Activated naive CD8-positive, alpha-beta T cell (primary cell): ENCODE measurements around the gene DUSP3.

ENCODE experiments used
- H3K27ac Mint-ChIP-seq: one replicate; pipeline ENCODE4 v1.8.0; 2021; ENCODE audit warnings: mixed read lengths
- H3K27me3 Mint-ChIP-seq: one replicate; pipeline ENCODE4 v1.8.0; 2021; ENCODE audit warnings: mixed read lengths
- H3K36me3 Mint-ChIP-seq: one replicate; pipeline ENCODE4 v1.8.0; 2021; ENCODE audit warnings: mixed read lengths
- H3K4me1 Mint-ChIP-seq: one replicate; pipeline ENCODE4 v1.8.0; 2021; ENCODE audit warnings: low read depth, mixed read lengths
- H3K4me3 Mint-ChIP-seq: one replicate; pipeline ENCODE4 v1.8.0; 2021; ENCODE audit warnings: mild to moderate bottlenecking, mixed read lengths
- H3K9me3 Mint-ChIP-seq: one replicate; pipeline ENCODE4 v1.8.0; 2021; ENCODE audit warnings: low read depth, mixed read lengths

Gene DUSP3

GRCh38 chr17:43718544-43718943, 60.2 kb downstream of the DUSP3 start:
- no peaks in the 10 kb centered on the region for H3K9me3 Mint-ChIP-seq
- H3K4me1 Mint-ChIP-seq = peaks cover 27% of the 10 kb centered on the region
- H3K4me3 Mint-ChIP-seq = no peak overlapping the region
- H3K36me3 Mint-ChIP-seq = no peaks in the 10 kb centered on the region
- peaks cover 11% of the 10 kb centered on the region for H3K27me3 Mint-ChIP-seq
- no peak overlapping the region for H3K27ac Mint-ChIP-seq

DNA sequence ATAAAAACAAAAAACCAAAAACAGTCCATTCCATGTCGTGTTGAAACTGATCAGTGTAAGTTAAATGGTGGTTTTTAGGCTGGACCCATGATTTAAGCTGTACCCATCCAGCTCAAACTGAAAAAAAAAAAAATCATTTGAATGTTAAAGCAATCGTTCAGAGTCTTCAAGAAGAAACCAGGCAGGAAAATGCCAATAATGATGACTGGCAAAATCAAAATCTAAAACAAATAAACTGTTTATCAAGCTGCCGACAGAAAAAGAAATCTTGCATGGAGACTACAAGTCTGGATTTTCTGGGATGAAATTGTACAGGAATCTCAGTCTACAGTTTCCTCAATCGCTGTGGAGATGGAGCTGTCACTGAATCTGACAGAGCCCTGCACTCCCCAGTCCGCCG, 60.9 kb downstream of the DUSP3 start:
- no peaks in the 10 kb centered on the region for H3K9me3 Mint-ChIP-seq
- H3K27ac Mint-ChIP-seq = no peak overlapping the region
- H3K4me1 Mint-ChIP-seq = peaks cover 32% of the 10 kb centered on the region

More for the DNA sequence above, 60.9 kb downstream of the DUSP3 start:
- Mint-ChIP-seq H3K4me3 (no peak overlapping the region), H3K27me3 (peaks cover 15% of the 10 kb centered on the region), H3K36me3 (no peaks in the 10 kb centered on the region)
